ENCODE data around the gene MFAP4.

- TF ChIP-seq CTCF (IDR thresholded peaks at IDR 0.05) (no peak), POLR2A (IDR thresholded peaks at IDR 0.05) (no peak), EP300 (IDR thresholded peaks at IDR 0.05) (no peak)
These were observed 27.6 kb upstream of the MFAP4 start for GRCh38 chr17:19414396-19415280.
